IMR-90 (cell line): ENCODE measurements around the gene SLC12A7. TPM values are rescaled to one million over a fixed set of nuclear protein-coding genes. Genes with fewer than 3 reads are reported as not detected.

Source experiments
- ATAC-seq: fragments of 200-7000 bp; cut with Tn5 transposase; 2 replicates; pipeline ENCODE4 v1.9.1; 2020; ENCODE audit warnings: low read depth, mild to moderate bottlenecking, moderate library complexity
- BruUV-seq: library from RNA; stranded (reverse); fragments of 400-500 nt; replicated peaks from 2 replicates; lab custom pipeline; 2021; lab: Mats Ljungman, UMichigan
- CTCF ChIA-PET: fragments of 300-600 bp; formaldehyde crosslinking; extraction: SDS; loops from one replicate; lab custom pipeline; 2021; ENCODE audit warnings: antibody characterized with exemption; lab: Yijun Ruan, JAX
- POLR2A ChIA-PET: fragments of 300-600 bp; sonication (Branson Sonifier 250); formaldehyde crosslinking; loops from one replicate; lab custom pipeline; 2022; ENCODE audit warnings: antibody characterized with exemption; ENCODE audit not compliant: unreplicated experiment; lab: Charles Lee
- DNase-seq: peaks from one replicate; pipeline ENCODE4 v3.0.0; 2013
- H2AFZ ChIP-seq: replicated peaks from 2 replicates; pipeline ENCODE3; 2013; ENCODE audit warnings: low read length, mild to moderate bottlenecking; ENCODE audit not compliant: poor library complexity
- H2AK5ac ChIP-seq: 2 replicates; pipeline ENCODE4 v1.6.1; 2013; ENCODE audit warnings: low read depth, low read length, inconsistent platforms
- H2AK9ac ChIP-seq: replicated peaks from 2 replicates; pipeline ENCODE3; 2013; ENCODE audit warnings: mild to moderate bottlenecking, low read depth, low read length, moderate library complexity; ENCODE audit not compliant: poor library complexity
- H2BK120ac ChIP-seq: 2 replicates; pipeline ENCODE4 v1.6.1; 2013; ENCODE audit warnings: low read depth, low read length, inconsistent platforms
- H2BK15ac ChIP-seq: 3 replicates; pipeline ENCODE4 v1.6.1; 2013; ENCODE audit warnings: low read depth, low read length, inconsistent platforms
- H2BK20ac ChIP-seq: 2 replicates; pipeline ENCODE4 v1.6.1; 2013; ENCODE audit warnings: low read depth, mild to moderate bottlenecking, inconsistent platforms, low read length, moderate library complexity
- H2BK5ac ChIP-seq: 2 replicates; pipeline ENCODE4 v1.6.1; 2013; ENCODE audit warnings: mild to moderate bottlenecking, low read depth, low read length, inconsistent platforms; ENCODE audit not compliant: poor library complexity, severe bottlenecking
- H3K14ac ChIP-seq: replicated peaks from 2 replicates; pipeline ENCODE4 v1.6.1; 2013; ENCODE audit warnings: low read depth, low read length, inconsistent platforms
- H3K18ac ChIP-seq: 2 replicates; pipeline ENCODE4 v1.6.1; 2013; ENCODE audit warnings: low read depth, low read length, control low read depth
- H3K23ac ChIP-seq: 2 replicates; pipeline ENCODE4 v1.6.1; 2013; ENCODE audit warnings: low read depth, low read length, inconsistent platforms
- H3K27ac ChIP-seq: 2 replicates; pipeline ENCODE4 v1.5.1; 2013; ENCODE audit warnings: mild to moderate bottlenecking, control low read depth, low read length; ENCODE audit not compliant: insufficient read depth
- H3K27me3 ChIP-seq: 2 replicates; pipeline ENCODE4 v1.6.1; 2013; ENCODE audit warnings: low read length; ENCODE audit not compliant: control insufficient read depth, insufficient read depth
- H3K36me3 ChIP-seq: 2 replicates; pipeline ENCODE4 v1.6.1; 2013; ENCODE audit warnings: low read length, mixed read lengths; ENCODE audit not compliant: control insufficient read depth, insufficient read depth
- H3K4ac ChIP-seq: 2 replicates; pipeline ENCODE4 v1.6.1; 2013; ENCODE audit warnings: low read depth, low read length, inconsistent platforms
- H3K4me1 ChIP-seq: 2 replicates; pipeline ENCODE4 v1.6.1; 2013; ENCODE audit warnings: low read length, mixed read lengths; ENCODE audit not compliant: control insufficient read depth, insufficient read depth
- H3K4me2 ChIP-seq: 2 replicates; pipeline ENCODE4 v1.6.1; 2013; ENCODE audit warnings: low read depth, mild to moderate bottlenecking, control low read depth, low read length, moderate library complexity
- H3K4me3 ChIP-seq: 2 replicates; pipeline ENCODE4 v1.5.1; 2013; ENCODE audit warnings: low read depth, mild to moderate bottlenecking, control low read depth, low read length, moderate library complexity; ENCODE audit not compliant: insufficient read depth
- H3K56ac ChIP-seq: 2 replicates; pipeline ENCODE4 v1.6.1; 2013; ENCODE audit warnings: low read length, inconsistent platforms; ENCODE audit not compliant: insufficient read depth; ENCODE audit errors: extremely low read depth
- H3K79me1 ChIP-seq, 2 experiments: 2 replicates each; pipeline ENCODE4 v1.6.1; 2013; ENCODE audit warnings: low read length in 2 of 2, inconsistent platforms in 1 of 2, low read depth in 1 of 2
- H3K9ac ChIP-seq: 2 replicates; pipeline ENCODE4 v1.6.1; 2013; ENCODE audit warnings: low read depth, low read length, control low read depth
- H3K9me1 ChIP-seq: 2 replicates; pipeline ENCODE4 v1.6.1; 2013; ENCODE audit warnings: low read length, inconsistent platforms; ENCODE audit not compliant: insufficient read depth
- H3K9me3 ChIP-seq: 2 replicates; pipeline ENCODE4 v1.6.1; 2013; ENCODE audit warnings: low read length; ENCODE audit not compliant: control insufficient read depth, insufficient read depth
- H4K20me1 ChIP-seq: 2 replicates; pipeline ENCODE4 v1.6.1; 2013; ENCODE audit warnings: low read length, inconsistent platforms; ENCODE audit not compliant: insufficient read depth
- H4K5ac ChIP-seq: 2 replicates; pipeline ENCODE4 v1.6.1; 2013; ENCODE audit warnings: mild to moderate bottlenecking, low read depth, low read length, control low read depth
- H4K8ac ChIP-seq, 2 experiments: 2 replicates each; pipeline ENCODE4 v1.6.1; 2013; ENCODE audit warnings: low read depth in 2 of 2, low read length in 2 of 2, control low read depth in 1 of 2, inconsistent platforms in 1 of 2
- H4K91ac ChIP-seq: 2 replicates; pipeline ENCODE4 v1.6.1; 2013; ENCODE audit warnings: low read depth, low read length, inconsistent platforms; ENCODE audit not compliant: insufficient read depth
- BHLHE40 ChIP-seq: fragments of 150-350 bp; IDR thresholded peaks from 2 replicates; pipeline ENCODE4 v1.6.1; 2016; ENCODE audit warnings: mild to moderate bottlenecking, low read depth, low read length
- FOS ChIP-seq: fragments of 150-350 bp; IDR thresholded peaks from 2 replicates; pipeline ENCODE4 v1.6.1; 2016; ENCODE audit warnings: low read depth, low read length
- MXI1 ChIP-seq: IDR thresholded peaks from 2 replicates; pipeline ENCODE4 v1.6.1; 2012; ENCODE audit warnings: low read depth, mild to moderate bottlenecking, low read length, moderate library complexity, borderline replicate concordance
- POLR2A ChIP-seq: IDR thresholded peaks from 2 replicates; pipeline ENCODE4 v1.6.1; 2012; ENCODE audit warnings: mild to moderate bottlenecking, low read depth, low read length
- RCOR1 ChIP-seq: IDR thresholded peaks from 2 replicates; pipeline ENCODE4 v1.6.1; 2012; ENCODE audit warnings: mild to moderate bottlenecking, low read length, improper control_type of control experiment; ENCODE audit not compliant: insufficient replicate concordance
- RFX5 ChIP-seq: IDR thresholded peaks from 2 replicates; pipeline ENCODE4 v1.8.0; 2012; ENCODE audit warnings: low read depth, mild to moderate bottlenecking, low read length, moderate library complexity
- WGBS, 2 experiments: methylation state at CpG; one replicate each; pipeline versions ENCODE4 v1.1.5 to v1.1.7; 2013; ENCODE audit warnings: missing lambda C conversion rate in 2 of 2; ENCODE audit not compliant: insufficient read length in 1 of 2; ENCODE audit errors: extremely low coverage in 2 of 2; 5-methylcytosine and 5-hydroxymethylcytosine counted together
- dilution Hi-C: fragments of 300-500 bp; cut with HindIII; formaldehyde crosslinking; loops from one replicate; pipeline ENCODE4 v1.14.3; 2018; ENCODE audit warnings: low sequenced_read_pairs; ENCODE audit not compliant: unreplicated experiment
- in situ Hi-C: fragments of 300-500 bp; cut with MboI; formaldehyde crosslinking; loops from 3 replicates; pipeline ENCODE4 v1.14.3; 2019; ENCODE audit warnings: low sequenced_read_pairs, inconsistent platforms, mixed read lengths
- intact Hi-C: fragments of 100-400 bp; cut with micrococcal nuclease; formaldehyde crosslinking; loops from 2 replicates; pipeline ENCODE4 v1.10.0; 2022
- polyA plus RNA-seq, 3 experiments: library from polyadenylated mRNA; depleted of rRNA; stranded (reverse); fragments of >200 nt; gene quantifications; 2 replicates each; pipeline ENCODE4 v1.2.3, GENCODE V29; 2012; ENCODE audit warnings: low replicate concordance in 1 of 3
- total RNA-seq: library from RNA; depleted of rRNA; stranded (reverse); fragments of >200 nt; gene quantifications from 2 replicates; pipeline ENCODE4 v1.2.3, GENCODE V29; 2012
- TF ChIP-seq, protein P1 (sequence below): fragments of 150-350 bp; IDR thresholded peaks from 2 replicates; pipeline ENCODE4 v1.6.1; 2016; ENCODE audit warnings: low read depth, mild to moderate bottlenecking, low read length, moderate library complexity, borderline replicate concordance
- TF ChIP-seq, protein P2 (sequence below): conservative IDR thresholded peaks from 2 replicates; pipeline ENCODE4 v1.5.1; 2012; ENCODE audit warnings: mild to moderate bottlenecking, low read depth, low read length, improper control_type of control experiment

The SLC12A7 gene
- total and polyA plus RNA-seq, 2 of the 4 experiments (the other 2 are of a cell fraction), result 3.0 to 6.1 TPM

DNA sequence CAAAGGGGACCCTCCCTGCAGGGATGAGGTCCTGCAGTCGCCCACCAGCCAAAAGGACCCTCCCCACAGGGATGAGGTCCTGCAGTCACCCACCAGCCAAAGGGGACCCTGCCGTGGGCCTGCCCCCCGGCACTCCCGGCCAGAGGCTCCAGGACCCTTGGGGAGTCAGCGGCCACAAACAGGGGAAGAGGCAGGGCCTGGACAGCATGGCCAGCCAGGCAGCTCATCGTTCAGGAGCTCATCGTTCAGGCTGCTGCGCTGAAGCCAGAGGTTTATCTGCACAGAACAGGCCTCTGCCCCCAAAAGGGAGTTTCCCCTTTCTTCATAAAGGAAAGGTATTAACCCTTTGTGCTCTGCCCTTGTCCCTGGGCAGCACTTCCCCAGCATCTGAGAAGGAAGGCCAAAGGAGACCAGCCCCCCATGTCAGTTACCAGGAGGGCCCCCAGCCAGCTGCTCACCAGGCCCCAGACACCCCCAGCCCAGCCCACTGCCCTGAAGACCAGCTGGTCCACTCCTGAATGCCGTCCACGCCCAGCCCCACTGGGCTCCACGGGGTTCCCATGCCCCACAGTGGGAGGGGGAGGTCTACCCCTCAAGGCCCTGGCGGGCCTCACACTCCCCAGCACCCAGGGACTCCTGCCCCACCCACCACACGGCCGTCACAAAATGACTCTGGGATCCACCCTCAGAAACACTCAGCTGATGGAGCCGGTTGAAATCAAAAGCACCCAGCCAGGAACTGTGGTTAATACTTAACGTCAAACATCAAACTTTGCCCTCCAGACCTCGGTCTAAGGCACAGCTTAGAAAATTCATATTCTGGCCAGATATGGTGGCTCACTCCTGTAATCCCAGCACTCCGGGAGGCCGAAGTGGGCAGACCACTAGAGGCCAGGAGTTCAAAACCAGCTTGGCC is 6.3 kb downstream of the SLC12A7 start (continued):
- TF ChIP-seq, protein P1, sequence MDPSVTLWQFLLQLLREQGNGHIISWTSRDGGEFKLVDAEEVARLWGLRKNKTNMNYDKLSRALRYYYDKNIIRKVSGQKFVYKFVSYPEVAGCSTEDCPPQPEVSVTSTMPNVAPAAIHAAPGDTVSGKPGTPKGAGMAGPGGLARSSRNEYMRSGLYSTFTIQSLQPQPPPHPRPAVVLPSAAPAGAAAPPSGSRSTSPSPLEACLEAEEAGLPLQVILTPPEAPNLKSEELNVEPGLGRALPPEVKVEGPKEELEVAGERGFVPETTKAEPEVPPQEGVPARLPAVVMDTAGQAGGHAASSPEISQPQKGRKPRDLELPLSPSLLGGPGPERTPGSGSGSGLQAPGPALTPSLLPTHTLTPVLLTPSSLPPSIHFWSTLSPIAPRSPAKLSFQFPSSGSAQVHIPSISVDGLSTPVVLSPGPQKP, result no peak

- BruUV-seq, result no TSS peak
- DNase-seq (no peak), ATAC-seq (no peak)
- Histone ChIP-seq H4K8ac (no peak overlapping the region), H3K4ac (no peak overlapping the region), H3K27me3 (no peaks in the 10 kb centered on the region), H3K27ac (no peak overlapping the region), H3K4me2 (no peak overlapping the region), H3K23ac (no peak overlapping the region), H4K5ac (no peak overlapping the region), H2AK5ac (no peak overlapping the region), H3K9ac (no peak overlapping the region), H2BK15ac (no peak overlapping the region), H2AK9ac (no peak overlapping the region), H3K36me3 (no peaks in the 10 kb centered on the region), H4K91ac (no peak overlapping the region), H2BK120ac (no peak overlapping the region), H2BK20ac (no peak overlapping the region), H2BK5ac (no peak overlapping the region), H3K9me3 (no peaks in the 10 kb centered on the region), H3K14ac (no peak overlapping the region), H4K20me1 (peaks cover 15% of the 10 kb centered on the region), H3K4me1 (peaks cover 2% of the 10 kb centered on the region; the same call in 1 of the 2 replicates), H3K4me3 (no peak overlapping the region), H2AFZ (no peak overlapping the region), H3K79me1 (peaks cover 0 to 4% of the 10 kb centered on the region in 2 experiments; a peak in 1 of 4 replicates), H3K56ac (no peak overlapping the region), H3K18ac (no peak overlapping the region), H3K9me1 (no peaks in the 10 kb centered on the region)
- ChIA-PET CTCF (no interaction called here), POLR2A (no interaction called here)
- in situ Hi-C loops (no loop called here), dilution Hi-C loops (no loop called here), intact Hi-C loops (no loop called here)
- TF ChIP-seq BHLHE40 (no peak), MXI1 (no peak), POLR2A (no peak), FOS (no peak), RCOR1 (no peak), RFX5 (no peak)
- TF ChIP-seq, protein P2, sequence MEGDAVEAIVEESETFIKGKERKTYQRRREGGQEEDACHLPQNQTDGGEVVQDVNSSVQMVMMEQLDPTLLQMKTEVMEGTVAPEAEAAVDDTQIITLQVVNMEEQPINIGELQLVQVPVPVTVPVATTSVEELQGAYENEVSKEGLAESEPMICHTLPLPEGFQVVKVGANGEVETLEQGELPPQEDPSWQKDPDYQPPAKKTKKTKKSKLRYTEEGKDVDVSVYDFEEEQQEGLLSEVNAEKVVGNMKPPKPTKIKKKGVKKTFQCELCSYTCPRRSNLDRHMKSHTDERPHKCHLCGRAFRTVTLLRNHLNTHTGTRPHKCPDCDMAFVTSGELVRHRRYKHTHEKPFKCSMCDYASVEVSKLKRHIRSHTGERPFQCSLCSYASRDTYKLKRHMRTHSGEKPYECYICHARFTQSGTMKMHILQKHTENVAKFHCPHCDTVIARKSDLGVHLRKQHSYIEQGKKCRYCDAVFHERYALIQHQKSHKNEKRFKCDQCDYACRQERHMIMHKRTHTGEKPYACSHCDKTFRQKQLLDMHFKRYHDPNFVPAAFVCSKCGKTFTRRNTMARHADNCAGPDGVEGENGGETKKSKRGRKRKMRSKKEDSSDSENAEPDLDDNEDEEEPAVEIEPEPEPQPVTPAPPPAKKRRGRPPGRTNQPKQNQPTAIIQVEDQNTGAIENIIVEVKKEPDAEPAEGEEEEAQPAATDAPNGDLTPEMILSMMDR, result no peak
- 100% methylated on average over 6 of the region's 27 CpGs; no CpG with 5 or more reads in 1 of the 2 experiments for WGBS, 2 experiments
Measured at GRCh38 chr5:1104327-1105006, 7.4 kb downstream of the SLC12A7 start.
